ENCODE measurements around the gene TEAD4.

The TEAD4 gene

DNA sequence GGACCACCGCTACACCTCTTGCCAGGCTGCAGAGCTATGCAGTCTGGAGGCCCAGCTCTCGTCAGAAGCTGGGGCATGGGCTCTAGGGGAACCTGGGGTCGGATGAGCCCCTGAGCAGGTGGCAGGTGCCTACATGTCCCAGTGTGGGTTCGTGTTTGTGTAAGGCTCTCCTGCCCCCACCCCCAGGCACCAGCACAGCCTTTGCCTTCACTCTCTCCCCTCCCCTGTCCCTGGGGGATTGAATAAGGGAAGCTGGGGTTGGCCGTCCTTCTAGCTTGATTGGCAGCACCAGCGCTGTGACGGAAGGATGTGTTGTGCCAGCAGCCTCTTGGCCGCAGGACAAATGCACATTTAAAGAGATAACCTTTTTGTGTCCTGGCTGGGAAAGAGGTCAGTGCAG, 83.2 kb downstream of the TEAD4 start:
- Mint-ChIP-seq H3K4me3 (no peak overlapping the region), H3K9me3 (no peaks in the 10 kb centered on the region), H3K4me1 (peaks cover 16% of the 10 kb centered on the region), H3K27me3 (ENCODE audit: low read depth) (no peaks in the 10 kb centered on the region), H3K27ac (no peak overlapping the region), H3K36me3 (ENCODE audit: low read depth) (peaks cover 4% of the 10 kb centered on the region)
- TF ChIP-seq, protein P1, sequence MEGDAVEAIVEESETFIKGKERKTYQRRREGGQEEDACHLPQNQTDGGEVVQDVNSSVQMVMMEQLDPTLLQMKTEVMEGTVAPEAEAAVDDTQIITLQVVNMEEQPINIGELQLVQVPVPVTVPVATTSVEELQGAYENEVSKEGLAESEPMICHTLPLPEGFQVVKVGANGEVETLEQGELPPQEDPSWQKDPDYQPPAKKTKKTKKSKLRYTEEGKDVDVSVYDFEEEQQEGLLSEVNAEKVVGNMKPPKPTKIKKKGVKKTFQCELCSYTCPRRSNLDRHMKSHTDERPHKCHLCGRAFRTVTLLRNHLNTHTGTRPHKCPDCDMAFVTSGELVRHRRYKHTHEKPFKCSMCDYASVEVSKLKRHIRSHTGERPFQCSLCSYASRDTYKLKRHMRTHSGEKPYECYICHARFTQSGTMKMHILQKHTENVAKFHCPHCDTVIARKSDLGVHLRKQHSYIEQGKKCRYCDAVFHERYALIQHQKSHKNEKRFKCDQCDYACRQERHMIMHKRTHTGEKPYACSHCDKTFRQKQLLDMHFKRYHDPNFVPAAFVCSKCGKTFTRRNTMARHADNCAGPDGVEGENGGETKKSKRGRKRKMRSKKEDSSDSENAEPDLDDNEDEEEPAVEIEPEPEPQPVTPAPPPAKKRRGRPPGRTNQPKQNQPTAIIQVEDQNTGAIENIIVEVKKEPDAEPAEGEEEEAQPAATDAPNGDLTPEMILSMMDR (IDR thresholded peaks at IDR 0.05; ENCODE audit: unreplicated experiment in 3 of 3): no peak

DNA sequence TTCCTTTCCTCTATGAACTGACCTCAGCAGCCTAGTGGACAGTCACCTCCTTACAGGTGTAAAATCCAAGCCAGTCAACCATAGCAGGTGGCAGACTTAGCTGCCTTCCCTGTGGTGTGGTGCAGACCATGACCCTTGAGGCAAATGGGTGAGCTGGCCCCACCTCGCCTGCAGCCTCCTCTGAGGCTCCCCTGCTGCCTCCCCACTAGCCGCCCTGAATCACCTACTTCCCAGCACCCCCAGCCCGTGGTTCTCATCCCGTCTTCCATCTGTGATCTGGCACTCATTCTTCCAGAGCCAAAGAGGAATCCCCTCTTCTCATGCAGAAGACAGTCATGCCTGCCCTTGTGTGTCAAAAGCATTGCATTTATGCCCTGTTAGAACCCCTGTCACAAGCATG, 83.6 kb downstream of the TEAD4 start:
- H3K4me1 Mint-ChIP-seq: peaks cover 20% of the 10 kb centered on the region
- H3K36me3 Mint-ChIP-seq (ENCODE audit: low read depth): peaks cover 4% of the 10 kb centered on the region
- H3K27me3 Mint-ChIP-seq (ENCODE audit: low read depth): peaks cover under 1% of the 10 kb centered on the region
- H3K4me3 Mint-ChIP-seq: no peak overlapping the region
- TF ChIP-seq, protein P1 (IDR thresholded peaks at IDR 0.05; ENCODE audit: unreplicated experiment in 3 of 3): no peak
- H3K27ac Mint-ChIP-seq: no peak overlapping the region
- H3K9me3 Mint-ChIP-seq: no peaks in the 10 kb centered on the region

DNA sequence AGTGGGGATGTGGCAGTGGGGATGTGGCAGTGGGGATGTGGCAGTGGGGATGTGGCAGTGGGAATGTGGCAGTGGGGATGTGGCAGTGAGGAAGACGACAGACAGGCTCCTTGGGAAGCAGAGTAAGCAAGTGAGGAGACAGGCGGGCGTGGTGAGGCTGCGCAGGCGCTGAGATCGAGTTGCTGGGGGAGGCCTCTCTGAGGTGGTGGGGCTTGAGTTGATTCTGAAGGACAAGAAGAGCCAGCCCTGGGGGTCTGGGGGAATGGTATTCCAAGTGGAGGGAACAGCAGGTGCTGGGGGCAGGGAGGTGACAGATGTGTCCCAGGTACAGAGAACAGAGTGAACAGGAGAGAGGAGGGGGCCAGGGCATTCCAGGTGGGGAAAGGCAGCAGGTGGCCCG, 84.2 kb downstream of the TEAD4 start:
- Mint-ChIP-seq H3K4me3 (no peak overlapping the region), H3K27ac (no peak overlapping the region), H3K36me3 (ENCODE audit: low read depth) (peaks cover 4% of the 10 kb centered on the region), H3K4me1 (peaks cover 24% of the 10 kb centered on the region), H3K27me3 (ENCODE audit: low read depth) (peaks cover 4% of the 10 kb centered on the region), H3K9me3 (no peaks in the 10 kb centered on the region)
- TF ChIP-seq, protein P1 (IDR thresholded peaks at IDR 0.05; ENCODE audit: unreplicated experiment in 3 of 3): no peak

DNA sequence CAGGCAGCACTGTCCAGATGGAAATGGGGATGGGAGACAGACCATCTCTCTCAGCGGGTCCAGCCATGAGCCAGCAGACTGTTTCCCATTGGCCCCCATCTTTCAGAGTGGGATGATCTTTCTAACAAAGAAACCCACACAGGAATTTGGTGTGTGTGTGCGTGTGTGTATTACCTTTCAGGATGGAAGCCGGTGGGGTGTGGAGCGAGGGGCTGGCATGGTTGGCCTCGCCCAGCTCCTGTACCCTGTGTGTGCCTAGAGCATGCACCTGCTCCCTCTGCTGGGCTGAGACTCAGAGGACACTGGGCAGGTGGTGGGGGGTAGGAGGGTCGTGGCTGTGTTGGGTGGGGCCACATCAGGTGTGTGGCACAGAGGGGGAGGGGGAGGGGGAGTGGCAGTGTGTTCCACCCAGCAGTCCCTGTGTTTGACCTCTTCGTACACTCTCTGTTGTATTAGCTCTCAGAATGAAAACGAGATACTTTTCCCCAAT, 85.0 kb downstream of the TEAD4 start:
- Mint-ChIP-seq H3K36me3 (ENCODE audit: low read depth) (peaks cover 4% of the 10 kb centered on the region), H3K27ac (no peak overlapping the region), H3K27me3 (ENCODE audit: low read depth) (peaks cover 4% of the 10 kb centered on the region), H3K4me3 (no peak overlapping the region), H3K4me1 (peaks cover 20% of the 10 kb centered on the region), H3K9me3 (no peaks in the 10 kb centered on the region)
- TF ChIP-seq, protein P1 (IDR thresholded peaks at IDR 0.05; ENCODE audit: unreplicated experiment in 3 of 3): no peak

DNA sequence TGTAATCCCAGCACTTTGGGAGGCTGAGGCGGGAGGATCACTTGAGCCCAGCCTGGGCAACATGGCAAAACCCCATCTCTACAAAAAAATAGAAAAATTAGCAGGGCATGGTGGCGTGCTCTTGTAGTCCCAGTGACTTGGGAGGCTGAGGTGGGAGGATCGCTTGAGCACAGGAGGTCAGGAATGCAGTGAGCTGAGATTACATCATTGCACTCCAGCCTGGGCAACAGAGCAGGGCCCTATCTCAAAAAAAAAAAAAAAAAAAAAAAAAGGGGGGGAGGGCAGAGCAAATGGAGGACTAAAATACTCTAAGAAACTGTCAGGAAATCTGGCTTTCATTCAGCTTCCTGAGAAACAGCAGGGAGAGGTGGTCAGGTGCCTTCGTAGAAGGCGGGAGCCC, 86.3 kb downstream of the TEAD4 start:
- TF ChIP-seq, protein P1 (IDR thresholded peaks at IDR 0.05; ENCODE audit: unreplicated experiment in 3 of 3): no peak
- H3K4me3 Mint-ChIP-seq: no peak overlapping the region
- H3K9me3 Mint-ChIP-seq: no peaks in the 10 kb centered on the region
- peaks cover 4% of the 10 kb centered on the region for H3K27me3 Mint-ChIP-seq (ENCODE audit: low read depth)
- H3K27ac Mint-ChIP-seq: no peak overlapping the region
- H3K36me3 Mint-ChIP-seq (ENCODE audit: low read depth): peaks cover 4% of the 10 kb centered on the region
- peaks cover 33% of the 10 kb centered on the region for H3K4me1 Mint-ChIP-seq

DNA sequence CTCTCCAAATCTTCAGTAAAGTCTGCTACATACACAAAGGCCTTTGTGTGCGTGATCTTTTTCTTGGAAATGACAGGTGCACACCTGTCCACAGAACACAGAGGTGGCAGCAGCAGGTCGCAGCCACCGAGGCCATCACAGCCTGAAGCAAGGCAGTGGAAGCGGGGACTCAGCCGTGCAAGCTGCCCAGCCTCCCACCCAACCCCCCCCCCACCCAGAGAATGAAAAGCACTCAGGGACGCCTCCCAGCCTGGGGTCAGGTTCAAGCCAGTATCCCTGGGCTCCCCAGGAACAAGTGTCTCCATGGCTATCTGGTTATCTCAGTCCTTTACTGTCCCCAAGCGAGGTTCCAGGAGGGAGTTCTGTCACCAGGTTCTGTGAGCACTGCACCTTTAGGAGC, 86.8 kb downstream of the TEAD4 start:
- Mint-ChIP-seq H3K4me3 (no peak overlapping the region), H3K36me3 (ENCODE audit: low read depth) (peaks cover 4% of the 10 kb centered on the region), H3K27ac (no peak overlapping the region), H3K27me3 (ENCODE audit: low read depth) (peaks cover 4% of the 10 kb centered on the region), H3K9me3 (no peaks in the 10 kb centered on the region), H3K4me1 (peaks cover 34% of the 10 kb centered on the region)
- TF ChIP-seq, protein P1 (IDR thresholded peaks at IDR 0.05; ENCODE audit: unreplicated experiment in 3 of 3): no peak
